CD14-positive monocyte (primary cell): ENCODE data around the gene XIRP1. TPM values are rescaled to one million over a fixed set of nuclear protein-coding genes. Genes with fewer than 3 reads are reported as not detected.

ENCODE experiments used
- DNase-seq, 3 donors: peaks; one replicate each; pipeline ENCODE4 v3.0.0-alpha.2; 2011 to 2022
- H2AFZ ChIP-seq: 2 replicates; pipeline ENCODE4 v1.6.0; 2012; ENCODE audit warnings: mild to moderate bottlenecking, low read depth, low read length, inconsistent platforms; ENCODE audit not compliant: insufficient read depth, poor library complexity, severe bottlenecking
- H3K27ac ChIP-seq, 2 donors: 1 replicate in 1 of 2; 2 replicates in 1 of 2; pipeline ENCODE4 v1.5.1; 2012 to 2013; ENCODE audit warnings: low read length in 2 of 2, control low read depth in 1 of 2, inconsistent platforms in 1 of 2, low read depth in 1 of 2, mild to moderate bottlenecking in 1 of 2
- H3K27me3 ChIP-seq, 2 donors: one replicate each; pipeline versions ENCODE4 v1.6.0 to v1.6.1; 2011 to 2013; ENCODE audit warnings: low read length in 2 of 2; ENCODE audit not compliant: control insufficient read depth in 2 of 2, insufficient read depth in 2 of 2
- H3K36me3 ChIP-seq, 2 donors: replicated peaks in 1 of 2; 1 replicate in 1 of 2; 2 replicates in 1 of 2; pipeline versions ENCODE4 v1.5.1 to v1.6.1; 2012 to 2013; ENCODE audit warnings: low read length in 2 of 2, control low read depth in 1 of 2, inconsistent platforms in 1 of 2, mild to moderate bottlenecking in 1 of 2; ENCODE audit not compliant: insufficient read depth in 2 of 2, control insufficient read depth in 1 of 2
- H3K4me1 ChIP-seq, 2 donors: 1 replicate in 1 of 2; 2 replicates in 1 of 2; pipeline versions ENCODE4 v1.5.1 to v1.6.1; 2012 to 2013; ENCODE audit warnings: low read length in 2 of 2, control low read depth in 1 of 2, inconsistent platforms in 1 of 2, mild to moderate bottlenecking in 1 of 2, moderate library complexity in 1 of 2; ENCODE audit not compliant: insufficient read depth in 2 of 2, control insufficient read depth in 1 of 2
- H3K4me2 ChIP-seq: replicated peaks from 2 replicates; pipeline ENCODE3; 2012; ENCODE audit warnings: low read length, moderate library complexity, mild to moderate bottlenecking; ENCODE audit not compliant: poor library complexity, severe bottlenecking; ENCODE audit errors: extremely low read depth
- H3K4me3 ChIP-seq, 3 experiments: fragments of 200-600 bp in 1 of 3; sonication (generic) in 1 of 3; replicated peaks in 1 of 3; 1 replicate in 2 of 3; 2 replicates in 1 of 3; pipeline ENCODE4 v1.5.1; 2011 to 2013; ENCODE audit warnings: low read length in 3 of 3, mild to moderate bottlenecking in 3 of 3, control low read depth in 2 of 3, low read depth in 2 of 3, inconsistent platforms in 1 of 3, moderate library complexity in 1 of 3
- H3K79me2 ChIP-seq: 2 replicates; pipeline ENCODE4 v1.6.0; 2012; ENCODE audit warnings: mild to moderate bottlenecking, control low read depth, inconsistent platforms, low read length, moderate library complexity; ENCODE audit not compliant: insufficient read depth
- H3K9ac ChIP-seq: 2 replicates; pipeline ENCODE4 v1.6.0; 2017; ENCODE audit warnings: low read length, mild to moderate bottlenecking; ENCODE audit not compliant: insufficient read depth, poor library complexity, severe bottlenecking
- H3K9me3 ChIP-seq, 2 donors: replicated peaks in 1 of 2; 1 replicate in 1 of 2; 2 replicates in 1 of 2; pipeline versions ENCODE4 v1.5.1 to v1.6.1; 2012 to 2013; ENCODE audit warnings: low read length in 2 of 2, control low read depth in 1 of 2; ENCODE audit not compliant: control insufficient read depth in 1 of 2, insufficient read depth in 1 of 2
- H4K20me1 ChIP-seq: 2 replicates; pipeline ENCODE4 v1.6.0; 2012; ENCODE audit warnings: mild to moderate bottlenecking, low read length, control low read depth, moderate library complexity; ENCODE audit not compliant: insufficient read depth
- H3K27ac Mint-ChIP-seq, 7 donors: one replicate each; pipeline ENCODE4 v1.8.0; 2020; ENCODE audit warnings: mild to moderate bottlenecking in 7 of 7, mixed read lengths in 7 of 7, moderate library complexity in 6 of 7, inconsistent platforms in 2 of 7
- H3K27me3 Mint-ChIP-seq, 3 donors: one replicate each; pipeline ENCODE4 v1.8.0; 2021 to 2022; ENCODE audit warnings: low read depth in 3 of 3, mild to moderate bottlenecking in 3 of 3, mixed read lengths in 3 of 3, moderate library complexity in 3 of 3, inconsistent platforms in 1 of 3
- H3K36me3 Mint-ChIP-seq, 2 donors: one replicate each; pipeline ENCODE4 v1.8.0; 2020; ENCODE audit warnings: mixed read lengths in 2 of 2, inconsistent platforms in 1 of 2, mild to moderate bottlenecking in 1 of 2
- H3K4me1 Mint-ChIP-seq: one replicate; pipeline ENCODE4 v1.8.0; 2020; ENCODE audit warnings: mild to moderate bottlenecking, mixed read lengths
- H3K4me3 Mint-ChIP-seq, 2 donors: one replicate each; pipeline ENCODE4 v1.8.0; 2020; ENCODE audit warnings: mild to moderate bottlenecking in 2 of 2, mixed read lengths in 2 of 2, moderate library complexity in 1 of 2
- H3K9me3 Mint-ChIP-seq, 7 donors: one replicate each; pipeline ENCODE4 v1.8.0; 2020 to 2022; ENCODE audit warnings: mixed read lengths in 7 of 7, mild to moderate bottlenecking in 6 of 7, moderate library complexity in 6 of 7, inconsistent platforms in 2 of 7
- WGBS: methylation state at CpG from one replicate; pipeline ENCODE4 v1.1.5; 2013; ENCODE audit warnings: missing lambda C conversion rate; ENCODE audit not compliant: insufficient coverage; 5-methylcytosine and 5-hydroxymethylcytosine counted together
- intact Hi-C, 2 donors: fragments of 100-400 bp; cut with micrococcal nuclease; formaldehyde crosslinking; loops; one replicate each; pipeline versions ENCODE4 v1.15.0 to v1.15.1; 2023
- polyA plus RNA-seq, 3 donors: library from polyadenylated mRNA; depleted of rRNA in 1 of 3; unstranded in 2 of 3; stranded (reverse) in 1 of 3; fragments of 300-500 nt in 2 of 3; fragments of >200 nt in 1 of 3; fragmentation: Illumina TruSeq in 2 of 3; gene quantifications; 1 replicate in 2 of 3; 2 replicates in 1 of 3; pipeline ENCODE4 v1.2.3, GENCODE V29; 2012 to 2021
- TF ChIP-seq, protein P1 (sequence below): fragments of 200-600 bp; IDR thresholded peaks from one replicate; pipeline ENCODE4 v1.8.0; 2022; ENCODE audit warnings: antibody characterized with exemption, mild to moderate bottlenecking

The XIRP1 gene
- polyA plus RNA-seq, 3 donors, result not detected

DNA sequence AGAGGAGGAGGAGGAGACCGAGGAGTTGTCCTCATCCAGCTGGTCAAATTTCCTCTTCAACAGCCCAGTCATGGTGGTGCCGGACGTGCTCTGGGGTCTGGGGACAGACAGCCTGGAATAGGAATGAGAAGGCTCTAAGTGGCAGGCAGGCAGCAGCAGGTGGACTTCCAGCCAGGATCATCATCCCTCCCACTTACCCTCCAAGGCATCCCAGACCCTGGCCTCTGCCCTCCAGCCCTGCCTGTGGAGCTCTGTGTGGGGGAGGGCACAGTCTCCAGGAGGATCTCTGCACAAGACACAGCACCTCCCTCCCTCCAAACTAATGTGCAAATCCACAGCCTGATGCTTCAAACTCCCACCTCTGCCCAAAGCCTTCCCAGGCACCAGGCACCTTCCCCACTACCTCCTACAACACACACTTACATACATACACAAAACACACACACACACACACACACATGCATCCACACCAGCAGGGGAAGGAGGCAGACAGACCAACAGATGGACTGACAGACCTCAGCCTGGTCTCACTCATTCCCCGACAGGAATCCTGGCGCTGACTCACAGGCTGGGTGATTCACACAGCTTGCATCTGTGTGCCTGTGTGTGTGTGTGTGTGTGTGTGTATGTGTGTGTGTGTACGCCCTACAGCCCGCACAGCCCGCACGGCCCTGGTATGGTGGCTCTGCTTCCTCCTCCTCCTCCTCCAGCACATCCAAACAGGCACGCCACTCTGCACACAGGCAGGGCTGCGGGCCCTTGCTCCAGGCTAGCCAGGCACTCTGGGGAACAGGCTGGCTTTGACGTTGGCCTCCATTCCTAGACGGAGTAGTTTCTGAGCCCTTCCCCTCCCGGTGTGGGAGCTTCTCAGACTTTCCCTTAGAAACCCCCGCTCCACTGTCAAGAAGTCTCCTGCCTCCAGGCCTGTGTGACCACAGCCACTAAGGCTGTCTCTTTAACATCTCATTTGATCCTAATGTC, 45.5 kb downstream of the XIRP1 start:
- Mint-ChIP-seq H3K9me3 (peaks cover 0 to 3% (median 0%) of the 10 kb centered on the region in 7 donors), H3K36me3 (peaks cover 87 to 92% of the 10 kb centered on the region in 2 donors), H3K27me3 (peaks cover 0 to 3% (median 0%) of the 10 kb centered on the region in 3 donors), H3K4me3 (peak overlapping the region; percentile 98 to 100), H3K4me1 (peaks cover 76% of the 10 kb centered on the region), H3K27ac (peak overlapping the region; percentile 94 to 99 (median 96))
- TF ChIP-seq, protein P1, sequence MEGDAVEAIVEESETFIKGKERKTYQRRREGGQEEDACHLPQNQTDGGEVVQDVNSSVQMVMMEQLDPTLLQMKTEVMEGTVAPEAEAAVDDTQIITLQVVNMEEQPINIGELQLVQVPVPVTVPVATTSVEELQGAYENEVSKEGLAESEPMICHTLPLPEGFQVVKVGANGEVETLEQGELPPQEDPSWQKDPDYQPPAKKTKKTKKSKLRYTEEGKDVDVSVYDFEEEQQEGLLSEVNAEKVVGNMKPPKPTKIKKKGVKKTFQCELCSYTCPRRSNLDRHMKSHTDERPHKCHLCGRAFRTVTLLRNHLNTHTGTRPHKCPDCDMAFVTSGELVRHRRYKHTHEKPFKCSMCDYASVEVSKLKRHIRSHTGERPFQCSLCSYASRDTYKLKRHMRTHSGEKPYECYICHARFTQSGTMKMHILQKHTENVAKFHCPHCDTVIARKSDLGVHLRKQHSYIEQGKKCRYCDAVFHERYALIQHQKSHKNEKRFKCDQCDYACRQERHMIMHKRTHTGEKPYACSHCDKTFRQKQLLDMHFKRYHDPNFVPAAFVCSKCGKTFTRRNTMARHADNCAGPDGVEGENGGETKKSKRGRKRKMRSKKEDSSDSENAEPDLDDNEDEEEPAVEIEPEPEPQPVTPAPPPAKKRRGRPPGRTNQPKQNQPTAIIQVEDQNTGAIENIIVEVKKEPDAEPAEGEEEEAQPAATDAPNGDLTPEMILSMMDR, result no peak
- intact Hi-C loops, result loop anchor here in 1 of 2 donors (2.0 to 5.0 kb wide), 2 partner anchors 35 to 40 kb away; partner anchors contain the start of genes GORASP1 and TTC21A
- H2AFZ ChIP-seq, result no peak overlapping the region
- H3K79me2 ChIP-seq, result peaks cover 64% of the 10 kb centered on the region
- peak; percentile 94 to 97 (median 95) for DNase-seq
- H3K27me3 ChIP-seq, result no peaks in the 10 kb centered on the region
- H3K4me1 ChIP-seq, result peaks cover 73 to 83% of the 10 kb centered on the region in 2 donors
- H4K20me1 ChIP-seq, result peaks cover 100% of the 10 kb centered on the region
- no peaks in the 10 kb centered on the region for H3K9me3 ChIP-seq
- peak overlapping the region; percentile 98 for H3K4me2 ChIP-seq
- peak overlapping the region; percentile 93 to 97 for H3K27ac ChIP-seq
- H3K4me3 ChIP-seq, result peak overlapping the region; percentile 4 to 83 (median 20)
- peaks cover 42 to 54% of the 10 kb centered on the region in 2 donors for H3K36me3 ChIP-seq
- 5% methylated on average over 8 of the region's 15 CpGs for WGBS
- peak overlapping the region; percentile 68 for H3K9ac ChIP-seq

- Histone ChIP-seq H3K79me2 (peaks cover 56% of the 10 kb centered on the region), H3K4me1 (peaks cover 73 to 83% of the 10 kb centered on the region in 2 donors), H3K4me3 (peak overlapping the region in 1 of 3 experiments; percentile 83), H3K27ac (peak overlapping the region; percentile 93 to 97), H4K20me1 (peaks cover 100% of the 10 kb centered on the region), H3K4me2 (peak overlapping the region; percentile 98), H3K9ac (peak overlapping the region; percentile 68), H3K9me3 (no peaks in the 10 kb centered on the region), H3K36me3 (peaks cover 42 to 60% of the 10 kb centered on the region in 2 donors), H2AFZ (no peak overlapping the region), H3K27me3 (no peaks in the 10 kb centered on the region)
- peaks cover 84 to 95% of the 10 kb centered on the region in 2 donors for H3K36me3 Mint-ChIP-seq
- peak; percentile 77 to 89 (median 84) for DNase-seq
- 3% methylated on average over 8 of the region's 11 CpGs for WGBS
- intact Hi-C loops, result loop anchor here in 1 of 2 donors (2.0 to 5.0 kb wide), 2 partner anchors 36 to 39 kb away; partner anchors contain the start of genes GORASP1 and TTC21A
- peak overlapping the region; percentile 94 to 99 (median 96) for H3K27ac Mint-ChIP-seq
- peaks cover 0 to 3% (median 0%) of the 10 kb centered on the region in 3 donors for H3K27me3 Mint-ChIP-seq
- TF ChIP-seq, protein P1, result peak; percentile 61
- H3K4me1 Mint-ChIP-seq, result peaks cover 78% of the 10 kb centered on the region
- peak overlapping the region; percentile 98 to 100 for H3K4me3 Mint-ChIP-seq
- peaks cover 0 to 3% (median 0%) of the 10 kb centered on the region in 7 donors for H3K9me3 Mint-ChIP-seq
Measured at GRCh38 chr3:39146083-39146501, 46.3 kb downstream of the XIRP1 start.
